NB4 (cell line): ENCODE measurements around the gene TRMT10C.

Source experiments
- DNase-seq: peaks from one replicate; pipeline ENCODE4 v3.0.0; 2010; ENCODE audit warnings: low read depth
- H3K4me3 ChIP-seq: one replicate; pipeline ENCODE4 v1.5.1; 2011; ENCODE audit warnings: mild to moderate bottlenecking, low read depth, low read length, moderate library complexity
- CTCF ChIP-seq: IDR thresholded peaks from one replicate; pipeline ENCODE4 v1.5.1; 2012; ENCODE audit warnings: low read depth, low read length
- MYC ChIP-seq: IDR thresholded peaks from 2 replicates; pipeline ENCODE4 v1.6.1; 2011; ENCODE audit warnings: low read depth, low read length
- POLR2A ChIP-seq: IDR thresholded peaks from 2 replicates; pipeline ENCODE4 v1.6.1; 2011; ENCODE audit warnings: mild to moderate bottlenecking; ENCODE audit not compliant: insufficient read length; ENCODE audit errors: extremely low read depth
- TF ChIP-seq, protein P1 (sequence below): IDR thresholded peaks from 2 replicates; pipeline ENCODE4 v1.6.1; 2011; ENCODE audit warnings: low read depth, low read length

Gene TRMT10C

DNA sequence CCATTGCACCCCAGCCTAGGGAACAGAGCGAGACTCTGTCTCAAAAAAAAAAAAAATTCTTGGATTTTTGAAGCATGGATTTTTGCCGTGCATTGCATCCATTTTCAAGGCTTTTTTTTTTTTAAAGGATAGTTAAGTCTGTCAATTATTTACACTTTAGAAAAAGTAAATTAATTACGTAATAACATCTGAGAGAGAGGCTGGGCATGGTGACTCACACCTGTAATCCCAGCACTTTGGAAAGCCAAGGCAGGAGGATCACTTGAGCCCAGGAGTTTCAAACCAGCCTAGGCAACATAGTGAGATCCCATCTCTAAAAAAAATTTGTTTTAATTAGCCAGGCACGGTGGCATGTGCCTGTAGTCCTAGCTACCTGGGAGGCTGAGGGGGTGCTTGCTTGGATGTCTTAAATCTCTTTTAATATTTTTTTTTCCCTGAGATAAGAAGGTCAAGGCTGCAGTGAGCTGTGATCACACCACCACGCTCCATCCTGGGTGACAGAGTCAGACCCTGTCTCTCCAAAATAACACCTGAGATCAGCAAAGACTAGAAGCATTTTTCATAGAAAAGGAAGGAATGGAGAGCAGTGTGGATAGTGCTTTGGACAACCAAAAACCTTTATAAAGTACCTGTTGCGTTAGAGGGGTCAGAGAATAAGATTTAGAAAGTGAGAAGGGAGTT, 41.8 kb upstream of the TRMT10C start:
- TF ChIP-seq, protein P1, sequence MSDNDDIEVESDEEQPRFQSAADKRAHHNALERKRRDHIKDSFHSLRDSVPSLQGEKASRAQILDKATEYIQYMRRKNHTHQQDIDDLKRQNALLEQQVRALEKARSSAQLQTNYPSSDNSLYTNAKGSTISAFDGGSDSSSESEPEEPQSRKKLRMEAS: no peak
- no peak for TF ChIP-seq MYC
- TF ChIP-seq POLR2A: no peak
- no peak for TF ChIP-seq CTCF
- no peak overlapping the region for H3K4me3 ChIP-seq
- DNase-seq: no peak

GRCh38 chr3:101521211-101521701, 40.4 kb upstream of the TRMT10C start:
- H3K4me3 ChIP-seq: no peak overlapping the region
- TF ChIP-seq CTCF (no peak), POLR2A (no peak), MYC (no peak)
- TF ChIP-seq, protein P1: no peak
- no peak for DNase-seq

GRCh38 chr3:101527441-101527840, 34.2 kb upstream of the TRMT10C start:
- DNase-seq: no peak
- H3K4me3 ChIP-seq: no peak overlapping the region
- TF ChIP-seq POLR2A (no peak), CTCF (no peak), MYC (no peak)
- TF ChIP-seq, protein P1: no peak

DNA sequence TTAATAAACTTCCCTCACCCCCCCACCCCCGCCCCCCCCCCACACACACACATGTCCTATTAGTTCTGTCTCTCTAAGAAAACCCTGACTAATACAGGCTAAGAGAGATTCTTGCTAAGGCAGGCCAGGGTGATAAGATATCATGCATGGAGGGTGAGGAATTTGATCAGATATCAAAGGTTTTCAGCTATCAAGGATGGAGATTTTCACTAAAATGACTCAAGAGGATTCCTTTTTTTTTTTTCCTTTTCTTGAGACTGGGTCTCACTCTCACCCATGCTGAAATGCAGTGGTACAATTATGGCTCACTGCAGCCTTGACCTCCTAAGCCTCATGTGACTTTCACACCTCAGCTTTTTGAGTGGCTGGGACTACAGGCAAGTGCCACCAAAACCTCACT, 33.8 kb upstream of the TRMT10C start:
- DNase-seq: no peak
- H3K4me3 ChIP-seq: no peak overlapping the region
- TF ChIP-seq, protein P1: no peak
- no peak for TF ChIP-seq MYC
- no peak for TF ChIP-seq CTCF
- TF ChIP-seq POLR2A: no peak

GRCh38 chr3:101529816-101530685, 31.6 kb upstream of the TRMT10C start:
- no peak for TF ChIP-seq CTCF
- TF ChIP-seq POLR2A: no peak
- TF ChIP-seq MYC: no peak
- TF ChIP-seq, protein P1: no peak
- no peak for DNase-seq
- H3K4me3 ChIP-seq: no peak overlapping the region
